Uterus (tissue), 2 donors: ENCODE data around the gene COMMD10.

Experiments used
- CTCF ChIP-seq, 4 experiments: fragments of 200-600 bp in 2 of 4; fragments of 450-650 bp in 2 of 4; sonication (generic) in 2 of 4; IDR thresholded peaks; one replicate each; pipeline ENCODE4 v1.5.1; 2016 to 2019; ENCODE audit warnings: antibody characterized with exemption in 4 of 4, mild to moderate bottlenecking in 2 of 4, moderate library complexity in 1 of 4
- POLR2A ChIP-seq, 2 donors: fragments of 450-650 bp; IDR thresholded peaks; one replicate each; pipeline ENCODE4 v1.6.1; 2016; ENCODE audit warnings: antibody characterized with exemption in 2 of 2, mild to moderate bottlenecking in 1 of 2, moderate library complexity in 1 of 2

DNA sequence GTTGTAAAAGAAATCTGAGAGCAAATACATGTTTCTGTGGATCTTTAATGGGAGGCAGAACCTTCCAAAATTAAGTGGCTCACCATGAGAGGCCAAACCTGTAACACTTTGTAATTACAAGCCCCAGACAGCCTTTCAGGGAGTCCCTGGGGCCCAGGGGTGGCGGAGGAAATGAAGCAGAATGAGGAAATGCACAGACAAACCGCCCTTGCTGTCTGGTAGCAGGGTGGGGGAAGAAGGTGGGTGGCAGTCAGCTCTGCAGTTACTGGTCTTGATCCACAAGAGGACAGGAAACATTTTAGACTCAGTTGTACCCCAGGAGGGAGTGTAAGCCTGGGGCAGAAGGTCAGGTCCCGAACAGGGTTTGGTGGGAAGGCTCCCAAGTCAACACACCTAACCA lies 46.0 kb upstream of the COMMD10 start:
- TF ChIP-seq CTCF (IDR thresholded peaks at IDR 0.05) (no peak), POLR2A (IDR thresholded peaks at IDR 0.05) (no peak)
